RWPE1 (cell line): ENCODE measurements around the gene KRT83.

Experiments used
- CTCF ChIA-PET: fragments of 350-600 bp; sonication (Branson Sonifier 250); formaldehyde crosslinking; extraction: SDS; loops from one replicate; lab custom pipeline; 2021; lab: Yijun Ruan, JAX
- POLR2A ChIA-PET: fragments of 400-600 bp; formaldehyde crosslinking; extraction: SDS; loops from one replicate; lab custom pipeline; 2020; ENCODE audit warnings: antibody characterized with exemption; ENCODE audit not compliant: low non-redundant PET; lab: Yijun Ruan, JAX
- DNase-seq: peaks from one replicate; pipeline ENCODE4 v3.0.0; 2012; ENCODE audit warnings: low spot score
- H3K27ac ChIP-seq: fragments of 450-650 bp; 2 replicates; pipeline ENCODE4 v1.5.1; 2017
- TF ChIP-seq, protein P1 (sequence below): fragments of 450-650 bp; conservative IDR thresholded peaks from 2 replicates; pipeline ENCODE4 v1.5.1; 2017; ENCODE audit warnings: low read depth, mild to moderate bottlenecking

The KRT83 gene

DNA sequence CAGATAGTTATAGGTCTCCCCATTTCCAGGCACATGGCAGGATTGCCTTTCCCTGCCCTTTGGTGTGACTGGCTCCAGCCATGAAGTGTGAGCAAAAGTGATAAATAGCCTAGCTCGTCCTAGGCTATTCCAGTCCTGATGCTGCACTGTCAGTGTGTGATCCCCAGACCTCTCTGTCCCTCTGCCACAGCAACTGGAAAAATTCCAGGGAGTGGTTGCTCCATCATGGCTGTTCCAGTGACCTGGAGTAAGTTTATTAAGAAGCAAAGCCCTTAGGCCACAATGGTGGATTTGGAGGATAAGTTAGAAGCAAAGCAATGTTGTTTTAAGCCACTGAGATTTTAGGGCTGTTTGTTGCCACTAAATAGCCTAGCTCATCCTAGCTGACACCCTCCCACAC, 9.8 kb upstream of the KRT83 start:
- no peak for DNase-seq
- H3K27ac ChIP-seq = no peak overlapping the region
- POLR2A ChIA-PET = no interaction called here
- CTCF ChIA-PET = interaction anchor here (0.6 to 0.7 kb wide), 3 partner anchors 42 to 138 kb away, joined by 3 to 4 read pairs (median 4); no protein-coding TSS in a partner anchor
- TF ChIP-seq, protein P1, sequence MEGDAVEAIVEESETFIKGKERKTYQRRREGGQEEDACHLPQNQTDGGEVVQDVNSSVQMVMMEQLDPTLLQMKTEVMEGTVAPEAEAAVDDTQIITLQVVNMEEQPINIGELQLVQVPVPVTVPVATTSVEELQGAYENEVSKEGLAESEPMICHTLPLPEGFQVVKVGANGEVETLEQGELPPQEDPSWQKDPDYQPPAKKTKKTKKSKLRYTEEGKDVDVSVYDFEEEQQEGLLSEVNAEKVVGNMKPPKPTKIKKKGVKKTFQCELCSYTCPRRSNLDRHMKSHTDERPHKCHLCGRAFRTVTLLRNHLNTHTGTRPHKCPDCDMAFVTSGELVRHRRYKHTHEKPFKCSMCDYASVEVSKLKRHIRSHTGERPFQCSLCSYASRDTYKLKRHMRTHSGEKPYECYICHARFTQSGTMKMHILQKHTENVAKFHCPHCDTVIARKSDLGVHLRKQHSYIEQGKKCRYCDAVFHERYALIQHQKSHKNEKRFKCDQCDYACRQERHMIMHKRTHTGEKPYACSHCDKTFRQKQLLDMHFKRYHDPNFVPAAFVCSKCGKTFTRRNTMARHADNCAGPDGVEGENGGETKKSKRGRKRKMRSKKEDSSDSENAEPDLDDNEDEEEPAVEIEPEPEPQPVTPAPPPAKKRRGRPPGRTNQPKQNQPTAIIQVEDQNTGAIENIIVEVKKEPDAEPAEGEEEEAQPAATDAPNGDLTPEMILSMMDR = no peak

DNA sequence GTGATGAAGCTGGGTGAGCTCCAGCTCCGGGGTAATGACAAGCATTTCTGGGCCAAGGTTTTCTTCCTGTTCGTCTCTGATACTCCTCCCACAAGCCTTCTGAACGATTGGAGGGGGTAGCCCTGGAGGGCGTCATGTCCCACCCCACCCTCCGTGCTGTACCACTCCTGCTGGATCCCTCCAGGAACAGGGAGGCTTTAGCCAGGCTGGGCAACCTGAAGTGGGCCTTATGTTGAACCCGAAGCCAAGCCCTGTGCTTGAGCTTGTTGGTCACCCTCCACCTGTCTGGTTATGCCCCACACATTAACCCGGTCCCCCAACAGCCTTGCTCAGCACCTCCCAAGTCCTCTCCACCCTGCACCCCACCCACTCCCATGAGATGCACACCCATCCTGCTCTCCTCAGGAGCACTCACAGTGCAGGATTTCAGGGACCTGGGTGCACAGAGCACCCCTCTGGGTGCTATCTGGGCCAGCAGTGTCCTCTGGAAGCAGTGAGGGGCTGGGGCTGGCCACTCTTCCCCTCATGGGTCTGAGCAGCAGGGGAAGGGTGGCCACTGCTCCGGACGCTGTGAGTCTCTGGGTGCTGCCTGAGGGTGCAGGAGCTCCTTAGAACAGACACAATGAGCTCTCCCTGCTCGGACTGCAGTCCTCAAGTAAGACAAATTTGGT, 6.8 kb upstream of the KRT83 start:
- CTCF ChIA-PET = interaction anchor here (0.6 to 2.4 kb wide), 33 partner anchors 11 to 1602 kb away, joined by 3 to 15 read pairs (median 4); no protein-coding TSS in a partner anchor
- POLR2A ChIA-PET = no interaction called here
- peak overlapping the region; percentile 74 for H3K27ac ChIP-seq
- TF ChIP-seq, protein P1 = peak; percentile 39; the same call in 1 of the 2 replicates
- no peak for DNase-seq

DNA sequence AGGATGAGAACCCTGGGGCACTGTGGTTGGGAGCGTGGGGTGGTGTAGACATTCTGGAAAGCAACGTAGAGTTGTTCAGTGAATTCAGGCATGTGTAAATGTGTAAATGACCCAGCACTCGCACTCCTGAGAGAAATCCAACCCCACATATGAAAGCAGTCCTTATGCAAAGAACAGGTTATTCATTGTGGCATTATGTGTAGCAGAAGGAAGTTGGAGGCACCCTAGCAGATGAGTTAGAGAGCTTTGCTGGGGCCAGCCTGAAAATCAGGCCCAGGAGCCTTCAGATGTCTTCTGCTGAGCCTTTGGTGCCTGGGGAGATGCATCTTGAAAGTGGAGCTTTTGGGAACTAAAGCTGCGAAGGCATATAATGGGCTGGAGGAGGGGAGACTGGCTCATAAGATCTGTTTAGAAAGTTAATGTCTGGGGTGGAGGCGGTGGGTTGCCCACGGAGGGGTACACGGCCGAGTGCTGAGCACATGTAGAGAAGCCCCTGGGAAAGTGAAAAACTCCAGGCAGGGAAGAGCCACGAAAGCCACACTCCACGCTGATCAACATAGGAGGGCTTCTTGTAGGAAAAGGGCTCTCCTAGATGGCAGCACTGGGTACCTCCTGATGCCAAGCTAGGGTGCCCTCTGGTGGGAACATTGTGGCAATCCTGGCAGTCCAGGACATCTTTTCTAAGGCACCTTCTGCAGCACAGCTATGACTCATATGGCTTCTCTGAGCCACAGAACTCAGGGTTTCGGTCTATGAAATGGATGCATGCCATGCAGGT, 6.0 kb upstream of the KRT83 start:
- peak; percentile 98 for DNase-seq
- TF ChIP-seq, protein P1 = peak; percentile 91
- CTCF ChIA-PET = interaction anchor here (0.6 to 2.4 kb wide), 34 partner anchors 11 to 1602 kb away, joined by 3 to 15 read pairs (median 4); no protein-coding TSS in a partner anchor
- peak overlapping the region; percentile 74 for H3K27ac ChIP-seq
- POLR2A ChIA-PET = no interaction called here

DNA sequence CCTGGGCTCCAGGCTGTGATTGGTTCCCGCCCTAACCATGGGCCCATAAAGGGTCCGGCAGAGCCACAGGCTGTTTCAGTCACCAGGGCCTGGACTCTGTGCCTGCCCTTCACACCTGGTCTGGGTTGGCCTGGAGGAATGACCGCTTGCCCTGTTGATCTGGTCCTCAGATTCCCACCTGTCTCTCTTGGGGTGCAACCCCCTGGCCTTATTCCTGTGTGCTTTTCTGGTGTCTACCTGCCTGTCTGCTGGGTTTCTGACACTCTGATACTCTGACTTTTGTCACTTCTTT, 2.9 kb upstream of the KRT83 start:
- TF ChIP-seq, protein P1 = no peak
- no peak for DNase-seq
- no peak overlapping the region for H3K27ac ChIP-seq
- CTCF ChIA-PET = interaction anchor here (1.0 kb wide), 1 partner anchor 45 kb away, joined by 5 read pairs; no protein-coding TSS in a partner anchor
- POLR2A ChIA-PET = no interaction called here

DNA sequence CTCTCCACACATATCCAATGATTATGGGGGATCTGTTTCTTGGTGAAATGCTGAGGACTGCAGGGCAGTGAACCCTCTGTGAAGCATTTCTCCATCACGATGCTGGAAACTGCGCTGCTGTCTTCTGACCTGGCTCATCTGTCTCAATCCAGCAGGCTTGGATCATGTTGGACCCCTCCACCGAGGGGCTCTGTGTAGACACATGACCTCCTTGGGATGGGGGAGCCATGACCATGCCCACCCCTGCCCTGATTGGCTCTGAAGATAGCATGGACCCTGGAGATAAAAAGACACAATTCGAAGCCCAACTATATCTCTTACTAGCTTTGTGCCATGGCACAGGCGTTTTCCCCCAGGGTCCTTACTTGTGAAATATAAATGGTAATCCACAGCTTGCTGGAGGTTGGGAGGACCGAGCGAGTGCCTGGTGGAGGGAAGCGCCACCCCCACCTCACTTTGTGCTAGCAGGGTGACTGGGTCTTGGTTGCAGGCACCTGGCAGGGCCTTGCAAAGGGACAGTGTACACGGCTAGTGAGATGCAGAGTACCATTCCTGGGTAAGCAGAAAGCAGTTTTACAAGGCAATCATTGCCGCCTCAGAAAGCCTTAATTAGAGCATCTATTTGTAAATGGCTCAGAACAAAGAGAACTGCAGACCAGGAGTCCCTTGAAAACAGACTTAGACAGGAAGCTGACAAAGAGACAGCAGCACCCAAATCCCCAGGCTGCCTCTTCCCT, 2.4 kb upstream of the KRT83 start:
- no peak for DNase-seq
- CTCF ChIA-PET = no interaction called here
- POLR2A ChIA-PET = no interaction called here
- no peak overlapping the region for H3K27ac ChIP-seq
- TF ChIP-seq, protein P1 = no peak

DNA sequence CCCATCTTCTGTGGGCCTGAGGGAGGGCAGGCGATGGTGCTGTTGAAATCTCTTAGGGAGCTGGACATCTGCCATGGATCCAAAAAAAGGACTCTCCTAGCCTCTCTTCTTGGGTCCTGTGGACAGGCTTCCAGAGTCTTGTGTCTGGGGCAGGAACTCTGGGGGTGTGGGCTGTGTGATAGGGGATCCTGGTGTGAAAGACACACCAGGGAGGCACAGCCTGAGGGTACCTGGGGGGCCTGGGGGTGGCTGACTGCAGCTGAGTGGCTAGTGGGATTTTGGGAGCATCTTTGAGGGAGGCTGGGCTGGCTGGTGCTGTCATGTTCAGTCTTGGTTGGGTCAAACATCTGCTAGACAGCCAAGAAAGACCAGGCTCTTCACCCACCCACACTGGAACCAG, 1.8 kb upstream of the KRT83 start:
- TF ChIP-seq, protein P1 = no peak
- DNase-seq = no peak
- H3K27ac ChIP-seq = no peak overlapping the region
- ChIA-PET POLR2A (no interaction called here), CTCF (interaction anchor here (0.6 kb wide), 1 partner anchor 582 kb away, joined by 3 read pairs; the partner anchor contains the start of gene KRT8)
